Coronary artery (tissue), 2 donors: Measurements from ENCODE around the gene UCN.
"Not testable (repeated sequence)": the region's sequence is repeated elsewhere in the genome, so short reads cannot be mapped to it uniquely, and the experiment has no call there.

Experiments used
- DNase-seq: peaks from one replicate; pipeline ENCODE4 v3.0.0-alpha.2; 2017; ENCODE audit warnings: low spot score
- H3K27ac ChIP-seq, 2 donors: fragments of 200-600 bp; sonication (generic); one replicate each; pipeline ENCODE4 v1.5.1; 2016 to 2019
- H3K4me3 ChIP-seq: fragments of 200-600 bp; sonication (generic); 2 replicates; pipeline ENCODE4 v1.5.1; 2016; ENCODE audit warnings: mild to moderate bottlenecking, moderate library complexity
- TF ChIP-seq, protein P1 (sequence below): fragments of 200-600 bp; sonication (generic); IDR thresholded peaks from one replicate; pipeline ENCODE4 v1.5.1; 2019; ENCODE audit warnings: antibody characterized with exemption

UCN gene, protein sequence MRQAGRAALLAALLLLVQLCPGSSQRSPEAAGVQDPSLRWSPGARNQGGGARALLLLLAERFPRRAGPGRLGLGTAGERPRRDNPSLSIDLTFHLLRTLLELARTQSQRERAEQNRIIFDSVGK

DNA sequence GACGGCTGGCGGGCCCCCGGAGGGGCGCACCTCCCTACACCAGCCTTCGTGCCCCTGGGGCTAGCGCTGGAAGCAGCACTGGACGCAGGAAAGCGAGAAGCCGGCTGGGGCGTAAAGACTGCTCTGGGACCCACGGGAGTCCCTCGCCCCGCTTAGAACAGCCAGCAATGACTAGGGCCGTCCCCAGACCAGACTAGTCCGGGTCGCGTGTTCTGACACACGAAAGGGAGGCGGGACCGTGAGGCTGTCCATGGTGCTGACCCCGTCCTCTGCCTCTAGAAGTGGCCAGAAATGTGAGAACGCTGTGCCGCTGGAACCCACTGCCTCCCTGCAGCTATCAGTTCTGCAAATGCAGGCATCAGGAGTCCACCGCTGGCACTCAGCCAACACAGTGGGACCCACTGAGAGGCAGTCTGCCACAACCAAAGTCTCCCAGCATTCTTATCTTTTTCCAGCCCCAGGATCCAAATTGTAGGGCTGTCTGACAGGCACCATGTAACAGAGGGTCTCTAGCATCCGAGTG is at the start of gene UCN:
Gene UCN (minus strand): TSS at position 87 of the 523 bp plus-strand sequence. CDS start 550 bp downstream, outside the sequence.
- DNase-seq = no peak
- TF ChIP-seq, protein P1, sequence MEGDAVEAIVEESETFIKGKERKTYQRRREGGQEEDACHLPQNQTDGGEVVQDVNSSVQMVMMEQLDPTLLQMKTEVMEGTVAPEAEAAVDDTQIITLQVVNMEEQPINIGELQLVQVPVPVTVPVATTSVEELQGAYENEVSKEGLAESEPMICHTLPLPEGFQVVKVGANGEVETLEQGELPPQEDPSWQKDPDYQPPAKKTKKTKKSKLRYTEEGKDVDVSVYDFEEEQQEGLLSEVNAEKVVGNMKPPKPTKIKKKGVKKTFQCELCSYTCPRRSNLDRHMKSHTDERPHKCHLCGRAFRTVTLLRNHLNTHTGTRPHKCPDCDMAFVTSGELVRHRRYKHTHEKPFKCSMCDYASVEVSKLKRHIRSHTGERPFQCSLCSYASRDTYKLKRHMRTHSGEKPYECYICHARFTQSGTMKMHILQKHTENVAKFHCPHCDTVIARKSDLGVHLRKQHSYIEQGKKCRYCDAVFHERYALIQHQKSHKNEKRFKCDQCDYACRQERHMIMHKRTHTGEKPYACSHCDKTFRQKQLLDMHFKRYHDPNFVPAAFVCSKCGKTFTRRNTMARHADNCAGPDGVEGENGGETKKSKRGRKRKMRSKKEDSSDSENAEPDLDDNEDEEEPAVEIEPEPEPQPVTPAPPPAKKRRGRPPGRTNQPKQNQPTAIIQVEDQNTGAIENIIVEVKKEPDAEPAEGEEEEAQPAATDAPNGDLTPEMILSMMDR = no peak
- H3K27ac ChIP-seq = no peak within 1 kb of the TSS
- H3K4me3 ChIP-seq = peak within 1 kb of the TSS; percentile 32

DNA sequence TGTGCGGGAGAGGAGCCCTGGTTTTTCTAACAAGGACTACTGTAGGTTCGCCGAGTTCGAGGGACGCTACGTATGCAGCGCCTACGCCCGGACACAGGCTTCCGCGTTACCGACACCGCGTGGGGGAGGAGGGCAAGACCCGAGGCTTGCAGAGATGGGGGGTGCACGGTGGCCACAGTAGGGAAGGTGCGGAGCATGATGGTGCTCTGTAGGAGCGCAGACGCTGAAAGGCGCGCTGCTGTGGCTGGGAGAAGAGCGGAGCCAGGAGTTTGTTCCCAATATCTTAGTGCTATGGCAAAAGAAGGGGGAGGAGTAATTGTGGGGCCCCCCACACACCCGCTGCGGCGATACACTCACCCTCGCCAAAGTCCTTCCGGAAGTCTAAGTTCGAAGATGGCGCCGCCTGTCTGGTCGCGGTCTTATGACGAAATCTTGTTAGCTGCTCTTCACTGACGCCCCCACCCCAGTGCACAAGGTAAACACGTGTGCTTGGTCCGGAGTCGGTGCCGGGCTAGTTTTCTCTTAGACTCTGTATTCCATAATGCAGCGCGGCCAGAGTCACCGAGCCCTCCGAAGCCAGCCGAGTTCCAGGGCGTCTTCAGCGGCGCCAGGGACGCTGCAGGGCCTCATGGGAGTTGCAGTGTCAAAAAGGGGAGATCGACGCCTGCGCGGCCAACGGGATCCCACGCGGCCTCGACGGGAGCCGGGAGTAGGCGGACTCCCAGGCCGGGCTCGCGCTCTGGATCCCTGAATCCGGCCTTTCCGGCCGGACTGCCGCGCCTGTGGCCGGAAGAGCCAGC is 48.3 kb upstream of the UCN start, which contains the start of gene GTF3C2:
Gene GTF3C2 (minus strand): TSS at position 383 of the 800 bp plus-strand sequence. CDS start 13,210 bp downstream, outside the sequence.
- peak; percentile 97 for DNase-seq
- Histone ChIP-seq H3K4me3 (peak within 1 kb of the TSS; percentile 85), H3K27ac (peak within 1 kb of the TSS; percentile 88 to 90)
- TF ChIP-seq, protein P1 = no peak

DNA sequence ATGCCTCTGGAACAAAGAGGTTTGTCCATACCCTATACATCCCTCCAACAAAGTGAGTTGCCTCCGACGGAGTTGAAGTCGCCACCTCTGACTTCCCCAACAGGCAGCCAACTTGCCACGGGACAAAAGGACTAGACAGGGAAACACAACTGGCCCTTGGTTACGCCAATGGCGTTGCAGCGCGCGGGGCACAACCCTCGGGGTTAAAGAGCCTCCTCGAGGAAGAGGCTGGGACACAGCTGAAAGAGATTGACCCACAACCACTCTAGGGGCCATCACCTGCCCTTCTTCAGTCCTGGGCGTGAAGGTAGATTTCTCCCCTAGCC is 47.8 kb upstream of the UCN start:
- TF ChIP-seq, protein P1 = no peak
- peak overlapping the region; percentile 85 for H3K4me3 ChIP-seq
- H3K27ac ChIP-seq = peak overlapping the region; percentile 88 to 90
- no peak for DNase-seq

DNA sequence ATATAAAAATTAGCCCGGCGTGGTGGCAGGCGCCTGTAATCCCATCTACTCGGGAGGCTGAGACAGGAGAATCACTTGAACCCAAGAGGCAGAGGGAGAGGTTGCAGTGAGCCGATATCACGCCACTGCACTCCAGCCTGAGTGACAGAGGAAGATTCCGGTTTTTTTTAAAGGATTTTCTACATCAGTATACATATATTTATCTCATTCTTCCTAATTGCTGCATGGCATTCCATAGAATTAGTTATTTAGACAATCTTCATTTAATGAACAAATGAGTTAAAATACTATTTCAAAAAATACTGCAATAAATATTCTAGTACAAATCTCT is 46.3 kb upstream of the UCN start:
- H3K27ac ChIP-seq = no peak overlapping the region
- TF ChIP-seq, protein P1 = no peak
- no peak overlapping the region for H3K4me3 ChIP-seq
- DNase-seq = no peak

DNA sequence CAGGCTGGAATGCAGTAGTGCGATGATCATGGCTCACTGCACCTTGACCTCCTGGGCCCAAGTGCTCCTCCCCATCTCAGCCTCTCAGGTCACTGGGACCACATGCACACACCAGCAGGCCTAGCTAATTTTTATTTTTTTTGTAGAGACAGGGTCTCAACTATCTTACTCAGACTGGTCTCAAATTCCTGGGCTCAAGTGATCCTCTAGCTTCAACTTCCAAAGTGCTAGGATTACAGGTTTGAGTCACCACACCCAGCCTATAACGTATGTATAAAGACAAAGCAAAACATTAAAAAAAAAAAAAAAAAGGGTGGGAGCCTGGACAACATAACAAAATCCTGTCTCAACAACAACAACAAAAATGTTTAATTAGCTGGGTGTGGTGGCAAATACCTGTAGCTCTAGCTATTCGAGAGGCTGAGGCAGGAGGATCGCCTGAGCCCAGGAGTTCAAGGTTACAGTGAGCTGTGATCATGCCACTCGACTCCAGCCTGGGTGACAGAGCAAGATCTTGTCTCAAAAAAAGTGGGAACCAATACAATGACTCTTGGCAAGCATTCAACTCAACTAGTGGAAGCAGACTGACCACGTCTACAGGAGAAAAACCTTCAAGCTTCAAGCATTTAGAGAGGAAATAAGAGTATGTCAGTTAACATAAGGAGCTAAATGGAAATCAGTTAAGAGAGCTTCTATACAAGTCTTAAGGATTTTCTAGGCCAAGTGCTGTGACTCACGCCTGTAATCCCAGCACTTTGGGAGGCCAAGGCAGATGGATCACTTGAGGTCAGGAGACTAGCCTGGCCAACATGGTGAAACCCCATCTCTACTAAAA is 45.7 kb upstream of the UCN start:
- TF ChIP-seq, protein P1 = no peak
- H3K27ac ChIP-seq = no peak overlapping the region
- no peak for DNase-seq
- H3K4me3 ChIP-seq = no peak overlapping the region

DNA sequence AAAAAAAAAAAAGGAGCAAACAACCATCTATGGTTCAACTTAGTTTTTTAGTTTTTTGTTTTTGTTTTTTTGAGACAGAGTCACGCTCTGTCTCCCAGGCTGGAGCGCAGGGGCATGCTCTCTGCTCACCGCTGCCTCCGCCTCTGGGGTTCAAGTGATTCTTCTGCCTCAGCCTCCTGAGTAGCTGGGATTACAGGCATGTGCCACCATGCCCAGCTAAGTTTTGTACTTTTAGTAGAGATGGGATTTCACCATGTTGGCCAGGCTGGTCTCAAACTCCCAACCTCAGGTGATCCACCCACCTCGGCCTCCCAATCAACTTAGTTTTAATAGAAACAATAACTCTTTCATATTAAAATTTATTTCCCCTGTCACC is 45.1 kb upstream of the UCN start:
- not testable (repeated sequence) for DNase-seq, H3K27ac ChIP-seq, H3K4me3 ChIP-seq

DNA sequence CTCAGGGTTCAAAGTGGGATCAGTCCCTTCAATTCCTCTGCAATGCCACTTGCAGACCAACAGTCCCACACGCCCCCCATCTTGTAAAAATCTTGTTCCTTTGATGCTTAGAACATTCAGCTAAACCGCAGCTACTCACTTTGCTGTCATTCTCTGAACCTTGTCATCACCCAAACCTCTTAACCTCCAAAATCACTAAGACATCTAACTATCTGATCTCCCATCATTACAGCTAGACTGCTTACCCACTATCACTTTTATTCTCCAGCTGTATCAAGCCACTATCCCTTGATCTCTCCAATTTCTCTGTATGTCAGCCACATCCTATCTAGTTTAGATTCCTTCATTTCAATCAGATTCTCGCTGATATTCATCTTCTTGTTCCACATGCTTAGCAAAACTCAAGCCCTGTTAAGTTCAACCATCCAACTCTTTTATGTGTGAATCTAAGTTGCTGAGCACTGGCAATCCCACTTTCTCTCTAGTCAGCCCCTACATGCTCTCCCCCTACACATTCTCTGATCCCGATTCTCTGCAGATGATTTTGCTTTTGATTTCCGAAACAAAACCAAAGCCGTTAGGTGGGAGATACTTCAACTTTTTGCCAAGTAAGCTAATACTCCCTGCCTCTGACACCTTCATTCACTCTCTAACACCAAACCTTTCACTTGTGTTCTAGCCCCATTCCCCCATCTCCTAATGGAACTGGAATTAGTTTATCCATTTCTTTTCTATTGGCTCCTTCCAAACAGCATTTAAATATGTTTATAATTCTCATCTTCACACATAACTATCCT is 43.8 kb upstream of the UCN start:
- Histone ChIP-seq H3K27ac (no peak overlapping the region), H3K4me3 (no peak overlapping the region)
- DNase-seq = no peak
- TF ChIP-seq, protein P1 = no peak
